Uterus (tissue), 2 donors: Measurements from ENCODE around the gene CBX6.

ENCODE experiments used
- CTCF ChIP-seq, 4 experiments: fragments of 200-600 bp in 2 of 4; fragments of 450-650 bp in 2 of 4; sonication (generic) in 2 of 4; IDR thresholded peaks; one replicate each; pipeline ENCODE4 v1.5.1; 2016 to 2019; ENCODE audit warnings: antibody characterized with exemption in 4 of 4, mild to moderate bottlenecking in 2 of 4, moderate library complexity in 1 of 4
- POLR2A ChIP-seq, 2 donors: fragments of 450-650 bp; IDR thresholded peaks; one replicate each; pipeline ENCODE4 v1.6.1; 2016; ENCODE audit warnings: antibody characterized with exemption in 2 of 2, mild to moderate bottlenecking in 1 of 2, moderate library complexity in 1 of 2

DNA sequence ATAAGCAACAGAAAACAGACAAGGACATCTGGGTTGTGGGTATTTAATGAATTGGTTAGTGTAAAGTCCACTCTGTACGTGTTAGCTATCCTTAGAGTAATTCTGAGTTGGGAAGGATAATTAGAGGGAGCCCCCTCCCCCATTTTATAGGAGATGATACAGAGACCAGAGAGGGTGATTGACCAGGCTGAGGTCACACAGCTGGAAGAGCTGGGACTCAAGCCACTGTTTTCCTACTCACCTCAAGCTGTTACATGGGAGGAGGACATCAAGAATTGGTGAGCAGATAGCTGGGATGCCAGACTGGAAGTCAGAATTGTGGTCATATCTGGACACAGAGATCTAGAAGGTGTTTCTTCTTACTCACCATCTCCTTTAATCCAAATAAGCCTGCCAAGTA lies 19.5 kb downstream of the CBX6 start:
- TF ChIP-seq CTCF (IDR thresholded peaks at IDR 0.05) (no peak), POLR2A (IDR thresholded peaks at IDR 0.05) (no peak)
